GM12878 (cell line): Measurements from ENCODE around the gene DNAJB2. TPM values are rescaled to one million over a fixed set of nuclear protein-coding genes. Genes with fewer than 3 reads are reported as not detected.

Source experiments
- ATAC-seq: fragments of 200-7000 bp; cut with Tn5 transposase; 3 replicates; pipeline ENCODE4 v1.9.1; 2020; ENCODE audit warnings: mild to moderate bottlenecking, moderate library complexity
- BruUV-seq: library from RNA; stranded (reverse); fragments of 400-500 nt; replicated peaks from 2 replicates; lab custom pipeline; 2021; lab: Mats Ljungman, UMichigan
- CTCF ChIA-PET: fragments of 300-600 bp; sonication (Branson Sonifier 250); formaldehyde crosslinking; extraction: SDS; loops from one replicate; lab custom pipeline; 2021; ENCODE audit warnings: inconsistent platforms; lab: Yijun Ruan, JAX
- POLR2A ChIA-PET: fragments of 350-600 bp; formaldehyde crosslinking; extraction: SDS; loops from one replicate; lab custom pipeline; 2021; ENCODE audit warnings: inconsistent platforms; lab: Charles Lee
- RAD21 ChIA-PET: fragments of 300-600 bp; sonication (Branson Sonifier 250); formaldehyde crosslinking; loops from one replicate; lab custom pipeline; 2023; ENCODE audit warnings: antibody characterized with exemption; ENCODE audit not compliant: unreplicated experiment; lab: Charles Lee
- SMC1A ChIA-PET: fragments of 300-600 bp; sonication (Branson Sonifier 250); formaldehyde crosslinking; loops from one replicate; lab custom pipeline; 2023; ENCODE audit not compliant: unreplicated experiment, uncharacterized antibody; lab: Charles Lee
- DNase-seq: peaks from one replicate; pipeline ENCODE4 v3.0.0-alpha.2; 2011; ENCODE audit warnings: low read depth, low spot score
- FAIRE-seq: peaks from 3 replicates; lab custom pipeline; 2011; peaks lifted over from hg19 to GRCh38; lab: Jason Lieb, UNC
- H2AFZ ChIP-seq: 2 replicates; pipeline ENCODE4 v1.6.0; 2011; ENCODE audit warnings: low read depth, low read length, control low read depth; ENCODE audit not compliant: control insufficient read depth
- H3K27ac ChIP-seq: 2 replicates; pipeline ENCODE4 v1.5.1; 2011; ENCODE audit warnings: control low read depth; ENCODE audit not compliant: control insufficient read depth, insufficient read depth
- H3K27me3 ChIP-seq, 2 experiments: replicated peaks in 1 of 2; 2 replicates each; pipeline versions ENCODE4 v1.6.0 to v1.6.1; 2011; ENCODE audit warnings: low read length in 1 of 2; ENCODE audit not compliant: control insufficient read depth in 2 of 2, insufficient read depth in 2 of 2
- H3K36me3 ChIP-seq, 2 experiments: 2 replicates each; pipeline ENCODE4 v1.5.1; 2011; ENCODE audit warnings: low read length in 1 of 2; ENCODE audit not compliant: control insufficient read depth in 2 of 2, insufficient read depth in 2 of 2
- H3K4me1 ChIP-seq: 2 replicates; pipeline ENCODE4 v1.6.1; 2011; ENCODE audit warnings: mild to moderate bottlenecking, low read length, moderate library complexity, mixed read lengths; ENCODE audit not compliant: control insufficient read depth, insufficient read depth
- H3K4me2 ChIP-seq: 2 replicates; pipeline ENCODE4 v1.6.0; 2011; ENCODE audit warnings: control low read depth; ENCODE audit not compliant: control insufficient read depth, insufficient read depth
- H3K4me3 ChIP-seq: fragments of 200-600 bp; sonication (generic); 2 replicates; pipeline ENCODE4 v1.5.1; 2016
- H3K79me2 ChIP-seq: 2 replicates; pipeline ENCODE4 v1.6.0; 2011; ENCODE audit warnings: low read length; ENCODE audit not compliant: control insufficient read depth, insufficient read depth
- H3K9ac ChIP-seq: 2 replicates; pipeline ENCODE4 v1.8.0; 2011; ENCODE audit warnings: low read length, control low read depth, mixed read lengths; ENCODE audit not compliant: control insufficient read depth, insufficient read depth
- H3K9me3 ChIP-seq: replicated peaks from 3 replicates; pipeline ENCODE4 v1.5.1; 2011; ENCODE audit warnings: mild to moderate bottlenecking, low read length; ENCODE audit not compliant: control insufficient read depth, insufficient read depth
- H4K20me1 ChIP-seq: 2 replicates; pipeline ENCODE4 v1.6.0; 2011; ENCODE audit not compliant: control insufficient read depth, insufficient read depth
- CEBPB ChIP-seq, 2 experiments: fragments of 150-350 bp in 1 of 2; IDR thresholded peaks; 2 replicates each; pipeline ENCODE4 v1.6.1; 2012 to 2014; ENCODE audit warnings: low read depth in 2 of 2, low read length in 2 of 2, borderline replicate concordance in 1 of 2, inconsistent platforms in 1 of 2
- DPF2 ChIP-seq: fragments of 450-650 bp; IDR thresholded peaks from 2 replicates; pipeline ENCODE4 v1.6.1; 2017; ENCODE audit warnings: mild to moderate bottlenecking
- E2F8 ChIP-seq: fragments of 450-650 bp; IDR thresholded peaks from 2 replicates; pipeline ENCODE4 v1.6.1; 2018; ENCODE audit warnings: mild to moderate bottlenecking, low read depth, moderate library complexity; ENCODE audit not compliant: partially characterized antibody
- KAT2A ChIP-seq: conservative IDR thresholded peaks from 2 replicates; pipeline ENCODE4 v1.6.1; 2011; ENCODE audit warnings: low read depth, low read length; ENCODE audit not compliant: control insufficient read depth
- KLF5 ChIP-seq: fragments of 450-650 bp; IDR thresholded peaks from 2 replicates; pipeline ENCODE4 v1.6.1; 2014; ENCODE audit warnings: mild to moderate bottlenecking; ENCODE audit not compliant: partially characterized antibody
- NBN ChIP-seq: fragments of 450-650 bp; IDR thresholded peaks from 2 replicates; pipeline ENCODE4 v1.6.1; 2016
- NFYB ChIP-seq: IDR thresholded peaks from 2 replicates; pipeline ENCODE4 v1.6.1; 2011; ENCODE audit warnings: low read depth, mild to moderate bottlenecking, low read length, improper control_type of control experiment, moderate library complexity; ENCODE audit not compliant: insufficient read depth
- RB1 ChIP-seq: fragments of 450-650 bp; formaldehyde crosslinking; IDR thresholded peaks from 2 replicates; pipeline ENCODE4 v1.6.1; 2017; ENCODE audit warnings: mild to moderate bottlenecking, borderline replicate concordance
- REST ChIP-seq: IDR thresholded peaks from 2 replicates; pipeline ENCODE4 v1.6.1; 2012; ENCODE audit warnings: mild to moderate bottlenecking, low read depth, low read length
- SREBF2 ChIP-seq: IDR thresholded peaks from 2 replicates; pipeline ENCODE4 v1.6.1; 2012; ENCODE audit warnings: mild to moderate bottlenecking, low read length
- TARDBP ChIP-seq: IDR thresholded peaks from 2 replicates; pipeline ENCODE4 v1.6.1; 2016; ENCODE audit warnings: borderline replicate concordance
- WRNIP1 ChIP-seq: IDR thresholded peaks from 2 replicates; pipeline ENCODE4 v1.6.1; 2011; ENCODE audit warnings: low read depth, low read length, improper control_type of control experiment, borderline replicate concordance
- ZNF274 ChIP-seq: IDR thresholded peaks from one replicate; pipeline ENCODE4 v1.8.0; 2011; ENCODE audit not compliant: insufficient read length, insufficient read depth
- ZSCAN29 ChIP-seq: fragments of 450-650 bp; IDR thresholded peaks from 2 replicates; pipeline ENCODE4 v1.6.1; 2017; ENCODE audit warnings: mild to moderate bottlenecking, moderate library complexity
- WGBS: methylation state at CpG from one replicate; pipeline ENCODE4 v1.1.6; 2016; ENCODE audit warnings: low lambda C conversion rate; ENCODE audit not compliant: insufficient replicate concordance, insufficient coverage; ENCODE audit errors: missing lambda C conversion rate; 5-methylcytosine and 5-hydroxymethylcytosine counted together
- in situ Hi-C: fragments of 300-500 bp; cut with MboI; formaldehyde crosslinking; loops from 9 replicates; pipeline ENCODE4 v1.14.3; 2018; ENCODE audit warnings: mixed read lengths
- intact Hi-C: fragments of 100-400 bp; cut with micrococcal nuclease; formaldehyde crosslinking; loops from one replicate; pipeline ENCODE4 v1.14.2; 2022; ENCODE audit not compliant: unreplicated experiment
- polyA plus RNA-seq, 11 experiments: library from polyadenylated mRNA; depleted of rRNA in 4 of 11; unstranded in 6 of 11; stranded (reverse) in 5 of 11; fragments of >200 nt; fragmentation: Nextera tagmentation in 4 of 11; fragmentation: Illumina TruSeq in 1 of 11; extraction: Ambion mirVana in 4 of 11; extraction: Trizol in 1 of 11; gene quantifications; 1 replicate in 1 of 11; 2 replicates in 10 of 11; pipeline versions ENCODE4 v1.2.1 to v1.2.3, GENCODE V29; 2011 to 2016; ENCODE audit warnings: inconsistent platforms in 2 of 11, missing spikeins in 2 of 11, low read depth in 1 of 11
- total RNA-seq, 4 experiments: library from RNA; depleted of rRNA in 3 of 4; stranded (reverse); fragments of >200 nt in 3 of 4; fragmentation: Illumina TruSeq in 1 of 4; extraction: Trizol in 1 of 4; gene quantifications; 2 replicates each; pipeline versions ENCODE4 v1.2.1 to v1.2.3, GENCODE V29; 2013 to 2021
- TF ChIP-seq, protein P1 (sequence below): fragments of 450-650 bp; conservative IDR thresholded peaks from 2 replicates; pipeline ENCODE4 v1.6.1; 2017; ENCODE audit warnings: mild to moderate bottlenecking, moderate library complexity

DNAJB2 gene
- total and polyA plus RNA-seq, 10 of the 15 experiments (the other 5 are each of a cell fraction or from before 2014, with no cell fraction given), result 0.26 to 36.5 (median 12.5) TPM

GRCh38 chr2:219297766-219298456 lies 18.7 kb downstream of the DNAJB2 start:
- FAIRE-seq (no peak), DNase-seq (no peak), ATAC-seq (no peak)
- H3K9ac ChIP-seq, result no peak overlapping the region
- no peaks in the 10 kb centered on the region for H4K20me1 ChIP-seq
- RAD21 ChIA-PET, result interaction anchor here (0.8 to 4.0 kb wide), 3 partner anchors 19 to 139 kb away, joined by 4 to 33 read pairs (median 22); partner anchors contain the start of genes DNAJB2, NHEJ1 and SLC23A3
- H3K4me1 ChIP-seq, result peaks cover 8% of the 10 kb centered on the region
- H3K9me3 ChIP-seq, result no peaks in the 10 kb centered on the region
- no peak overlapping the region for H2AFZ ChIP-seq
- POLR2A ChIA-PET, result no interaction called here
- H3K79me2 ChIP-seq, result no peaks in the 10 kb centered on the region
- whole genome bisulfite sequencing, result 54% methylated on average over 14 of the region's 14 CpGs
- BruUV-seq, result no TSS peak
- H3K4me3 ChIP-seq, result no peak overlapping the region
- H3K4me2 ChIP-seq, result no peak overlapping the region
- intact Hi-C loops (loop anchor here (1.0 to 5.0 kb wide), 3 partner anchors 121 to 241 kb away; partner anchors contain the start of genes CNPPD1, NHEJ1 and RETREG2), in situ Hi-C loops (loop anchor here (5.0 kb wide), 2 partner anchors 141 to 241 kb away; no protein-coding TSS in a partner anchor)
- CTCF ChIA-PET, result interaction anchor here (0.7 to 10.9 kb wide), 13 partner anchors 17 to 240 kb away, joined by 3 to 208 read pairs (median 4); partner anchors contain the start of genes CNPPD1, DNAJB2, NHEJ1 and SLC23A3
- SMC1A ChIA-PET, result interaction anchor here (1.2 to 5.8 kb wide), 5 partner anchors 36 to 144 kb away, joined by 4 to 36 read pairs (median 5); partner anchors contain the start of gene NHEJ1
- H3K36me3 ChIP-seq, result no peaks in the 10 kb centered on the region
- H3K27ac ChIP-seq, result no peak overlapping the region
- H3K27me3 ChIP-seq, result peaks cover 2 to 3% of the 10 kb centered on the region in 2 experiments; a peak in 1 of 4 replicates
- no peak for TF ChIP-seq REST
- no peak for TF ChIP-seq NFYB
- TF ChIP-seq WRNIP1, result no peak
- no peak for TF ChIP-seq ZNF274
- TF ChIP-seq RB1, result no peak
- no peak for TF ChIP-seq DPF2
- TF ChIP-seq TARDBP, result no peak
- TF ChIP-seq KAT2A, result no peak
- TF ChIP-seq, protein P1, sequence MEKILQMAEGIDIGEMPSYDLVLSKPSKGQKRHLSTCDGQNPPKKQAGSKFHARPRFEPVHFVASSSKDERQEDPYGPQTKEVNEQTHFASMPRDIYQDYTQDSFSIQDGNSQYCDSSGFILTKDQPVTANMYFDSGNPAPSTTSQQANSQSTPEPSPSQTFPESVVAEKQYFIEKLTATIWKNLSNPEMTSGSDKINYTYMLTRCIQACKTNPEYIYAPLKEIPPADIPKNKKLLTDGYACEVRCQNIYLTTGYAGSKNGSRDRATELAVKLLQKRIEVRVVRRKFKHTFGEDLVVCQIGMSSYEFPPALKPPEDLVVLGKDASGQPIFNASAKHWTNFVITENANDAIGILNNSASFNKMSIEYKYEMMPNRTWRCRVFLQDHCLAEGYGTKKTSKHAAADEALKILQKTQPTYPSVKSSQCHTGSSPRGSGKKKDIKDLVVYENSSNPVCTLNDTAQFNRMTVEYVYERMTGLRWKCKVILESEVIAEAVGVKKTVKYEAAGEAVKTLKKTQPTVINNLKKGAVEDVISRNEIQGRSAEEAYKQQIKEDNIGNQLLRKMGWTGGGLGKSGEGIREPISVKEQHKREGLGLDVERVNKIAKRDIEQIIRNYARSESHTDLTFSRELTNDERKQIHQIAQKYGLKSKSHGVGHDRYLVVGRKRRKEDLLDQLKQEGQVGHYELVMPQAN, result no peak
- TF ChIP-seq SREBF2, result no peak
- TF ChIP-seq ZSCAN29, result no peak
- TF ChIP-seq CEBPB (IDR thresholded peaks at IDR 0.05; ENCODE audit: borderline replicate concordance in 1 of 2, low read depth in 2 of 2, low read length in 2 of 2), result no peak
- no peak for TF ChIP-seq NBN
- TF ChIP-seq E2F8, result no peak
- no peak for TF ChIP-seq KLF5
